Esophagus muscularis mucosa (tissue), 4 donors: Measurements from ENCODE around the gene FBXL7. TPM values are rescaled to one million over a fixed set of nuclear protein-coding genes. Genes with fewer than 3 reads are reported as not detected.

Source experiments
- DNase-seq: peaks from one replicate; pipeline ENCODE4 v3.0.0-alpha.2; 2017; ENCODE audit errors: extremely low spot score
- H3K27ac ChIP-seq, 4 donors: fragments of 200-600 bp; sonication (generic); replicated peaks in 1 of 4; 1 replicate in 3 of 4; 2 replicates in 1 of 4; pipeline ENCODE4 v1.5.1; 2016 to 2019; ENCODE audit warnings: mild to moderate bottlenecking in 1 of 4
- H3K27me3 ChIP-seq, 4 donors: fragments of 200-600 bp; sonication (generic); one replicate each; pipeline versions ENCODE4 v1.5.1 to v1.6.0; 2016 to 2019
- H3K36me3 ChIP-seq, 4 donors: fragments of 200-600 bp; sonication (generic); one replicate each; pipeline ENCODE4 v1.5.1; 2016 to 2019
- H3K4me1 ChIP-seq, 4 donors: fragments of 200-600 bp; sonication (generic); one replicate each; pipeline ENCODE4 v1.5.1; 2016 to 2019
- H3K4me3 ChIP-seq, 4 donors: fragments of 200-600 bp; sonication (generic); 1 replicate in 2 of 4; 2 replicates in 2 of 4; pipeline ENCODE4 v1.5.1; 2016 to 2019; ENCODE audit warnings: mild to moderate bottlenecking in 4 of 4, moderate library complexity in 1 of 4
- H3K9me3 ChIP-seq, 4 donors: fragments of 200-600 bp; sonication (generic); 1 replicate in 3 of 4; 2 replicates in 1 of 4; pipeline ENCODE4 v1.5.1; 2016 to 2019
- EP300 ChIP-seq: sonication (generic); formaldehyde crosslinking; IDR thresholded peaks from one replicate; pipeline ENCODE4 v1.6.1; 2017; ENCODE audit warnings: antibody characterized with exemption
- POLR2A ChIP-seq: fragments of 450-650 bp; IDR thresholded peaks from one replicate; pipeline ENCODE4 v1.6.1; 2017; ENCODE audit warnings: antibody characterized with exemption, moderate library complexity, mild to moderate bottlenecking, low read depth
- POLR2AphosphoS5 ChIP-seq, 2 donors: sonication (generic); formaldehyde crosslinking; IDR thresholded peaks; one replicate each; pipeline ENCODE4 v1.6.1; 2017; ENCODE audit warnings: antibody characterized with exemption in 2 of 2
- WGBS: methylation state at CpG from one replicate; pipeline ENCODE4 v1.1.5; 2018; 5-methylcytosine and 5-hydroxymethylcytosine counted together
- intact Hi-C: fragments of 100-400 bp; cut with DNase I; formaldehyde crosslinking; loops from one replicate; pipeline ENCODE4 v1.15.1; 2023
- total RNA-seq, 4 donors: library from RNA; depleted of rRNA; stranded (reverse); fragments of >200 nt; gene quantifications; one replicate each; pipeline versions ENCODE4 v1.1.0 to v1.2.1, GENCODE V29; 2016
- TF ChIP-seq, protein P1 (sequence below), 3 experiments: fragments of 200-600 bp in 2 of 3; fragments of 450-650 bp in 1 of 3; sonication (generic) in 2 of 3; IDR thresholded peaks; one replicate each; pipeline ENCODE4 v1.5.1; 2017 to 2019; ENCODE audit warnings: antibody characterized with exemption in 3 of 3, mild to moderate bottlenecking in 2 of 3, moderate library complexity in 1 of 3

FBXL7 gene
- total RNA-seq, 4 donors from 2014 or later: 25.7 to 37.7 (median 27.6) TPM

DNA sequence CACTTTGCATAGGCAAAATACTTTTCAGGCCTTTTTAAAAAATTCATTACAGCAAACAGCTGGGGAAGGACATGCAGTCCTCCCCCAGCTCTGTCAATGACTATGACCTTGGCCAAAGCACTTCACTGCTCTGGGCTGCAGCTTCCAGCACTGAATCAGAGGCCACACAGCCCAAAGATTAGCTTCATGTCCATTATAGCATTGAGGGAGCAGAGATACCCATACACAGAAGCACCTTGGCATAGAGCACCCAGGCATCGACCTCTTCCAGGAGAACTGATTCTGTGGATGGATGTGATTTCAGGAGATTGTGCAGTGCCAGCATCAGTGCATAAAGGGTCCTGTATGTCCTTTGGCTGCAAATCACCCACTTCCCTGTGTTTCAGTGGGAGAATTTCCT is 437.7 kb downstream of the FBXL7 start:
- no peak overlapping the region for H3K27ac ChIP-seq
- intact Hi-C loops: no loop called here
- no peak overlapping the region for H3K4me3 ChIP-seq
- TF ChIP-seq EP300: no peak
- TF ChIP-seq, protein P1, sequence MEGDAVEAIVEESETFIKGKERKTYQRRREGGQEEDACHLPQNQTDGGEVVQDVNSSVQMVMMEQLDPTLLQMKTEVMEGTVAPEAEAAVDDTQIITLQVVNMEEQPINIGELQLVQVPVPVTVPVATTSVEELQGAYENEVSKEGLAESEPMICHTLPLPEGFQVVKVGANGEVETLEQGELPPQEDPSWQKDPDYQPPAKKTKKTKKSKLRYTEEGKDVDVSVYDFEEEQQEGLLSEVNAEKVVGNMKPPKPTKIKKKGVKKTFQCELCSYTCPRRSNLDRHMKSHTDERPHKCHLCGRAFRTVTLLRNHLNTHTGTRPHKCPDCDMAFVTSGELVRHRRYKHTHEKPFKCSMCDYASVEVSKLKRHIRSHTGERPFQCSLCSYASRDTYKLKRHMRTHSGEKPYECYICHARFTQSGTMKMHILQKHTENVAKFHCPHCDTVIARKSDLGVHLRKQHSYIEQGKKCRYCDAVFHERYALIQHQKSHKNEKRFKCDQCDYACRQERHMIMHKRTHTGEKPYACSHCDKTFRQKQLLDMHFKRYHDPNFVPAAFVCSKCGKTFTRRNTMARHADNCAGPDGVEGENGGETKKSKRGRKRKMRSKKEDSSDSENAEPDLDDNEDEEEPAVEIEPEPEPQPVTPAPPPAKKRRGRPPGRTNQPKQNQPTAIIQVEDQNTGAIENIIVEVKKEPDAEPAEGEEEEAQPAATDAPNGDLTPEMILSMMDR (IDR thresholded peaks at IDR 0.05): no peak
- no peak for TF ChIP-seq POLR2AphosphoS5 (IDR thresholded peaks at IDR 0.05)
- TF ChIP-seq POLR2A: no peak
- H3K4me1 ChIP-seq: no peaks in the 10 kb centered on the region
- H3K9me3 ChIP-seq: no peaks in the 10 kb centered on the region
- peak; percentile 66 for DNase-seq
- H3K27me3 ChIP-seq: no peaks in the 10 kb centered on the region
- H3K36me3 ChIP-seq: peaks cover 27 to 68% (median 39%) of the 10 kb centered on the region in 4 donors
- 86% methylated on average over 1 of the region's 1 CpG for WGBS

DNA sequence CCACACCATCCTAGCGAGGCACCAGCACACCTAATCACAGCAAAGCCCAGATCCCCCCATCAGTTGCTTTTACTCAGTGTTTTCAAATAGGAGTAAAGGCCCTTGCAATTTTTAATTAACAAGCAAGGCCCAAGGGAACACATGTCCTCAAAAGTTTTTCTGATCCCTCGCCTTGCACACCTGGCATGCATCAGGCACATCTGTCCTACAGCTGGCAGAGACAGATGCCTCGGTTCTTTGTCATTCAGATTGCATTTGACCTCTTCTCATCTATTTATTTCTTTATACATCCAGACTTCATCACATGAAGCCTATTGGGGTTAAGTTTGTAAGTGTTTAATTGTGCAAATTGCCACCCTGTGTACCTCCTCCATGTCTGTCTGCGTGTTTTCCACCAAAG is 438.2 kb downstream of the FBXL7 start:
- TF ChIP-seq, protein P1 (IDR thresholded peaks at IDR 0.05): no peak
- TF ChIP-seq POLR2AphosphoS5 (IDR thresholded peaks at IDR 0.05) (no peak), POLR2A (no peak), EP300 (no peak)
- WGBS: 90% methylated on average over 4 of the region's 4 CpGs
- H3K36me3 ChIP-seq: peaks cover 27 to 68% (median 39%) of the 10 kb centered on the region in 4 donors

DNA sequence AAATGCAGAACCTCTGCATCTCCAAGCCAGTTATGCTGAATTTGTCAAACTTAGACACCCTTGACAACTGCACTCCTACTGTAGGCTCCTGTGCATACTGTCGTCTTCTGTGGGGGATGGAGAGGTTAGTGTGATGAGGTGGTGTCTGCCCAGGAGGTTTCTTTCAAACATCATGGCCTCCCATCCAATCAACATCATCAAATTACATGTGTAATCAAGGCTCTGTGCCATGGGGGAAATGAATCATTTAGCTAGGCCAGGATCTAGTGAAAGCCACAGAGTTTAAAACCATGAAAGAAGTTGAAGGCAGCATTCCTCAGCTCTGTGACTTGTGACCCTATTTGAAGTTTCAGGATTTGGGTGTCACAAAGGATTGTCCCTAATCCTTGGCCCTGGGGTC is 439.0 kb downstream of the FBXL7 start:
- Histone ChIP-seq H3K9me3 (no peaks in the 10 kb centered on the region), H3K36me3 (peaks cover 27 to 68% (median 39%) of the 10 kb centered on the region in 4 donors), H3K4me3 (no peak overlapping the region), H3K27me3 (no peaks in the 10 kb centered on the region), H3K27ac (no peak overlapping the region), H3K4me1 (no peaks in the 10 kb centered on the region)
- intact Hi-C loops: no loop called here
- TF ChIP-seq EP300 (no peak), POLR2AphosphoS5 (IDR thresholded peaks at IDR 0.05) (no peak), POLR2A (no peak)
- TF ChIP-seq, protein P1 (IDR thresholded peaks at IDR 0.05): no peak
- WGBS: 92% methylated on average over 1 of the region's 1 CpG
- DNase-seq: no peak

More for the DNA sequence above, 438.2 kb downstream of the FBXL7 start:
- Histone ChIP-seq H3K4me1 (no peaks in the 10 kb centered on the region), H3K27ac (no peak overlapping the region), H3K9me3 (no peaks in the 10 kb centered on the region), H3K4me3 (no peak overlapping the region), H3K27me3 (no peaks in the 10 kb centered on the region)
- peak; percentile 21 for DNase-seq
- intact Hi-C loops: no loop called here

DNA sequence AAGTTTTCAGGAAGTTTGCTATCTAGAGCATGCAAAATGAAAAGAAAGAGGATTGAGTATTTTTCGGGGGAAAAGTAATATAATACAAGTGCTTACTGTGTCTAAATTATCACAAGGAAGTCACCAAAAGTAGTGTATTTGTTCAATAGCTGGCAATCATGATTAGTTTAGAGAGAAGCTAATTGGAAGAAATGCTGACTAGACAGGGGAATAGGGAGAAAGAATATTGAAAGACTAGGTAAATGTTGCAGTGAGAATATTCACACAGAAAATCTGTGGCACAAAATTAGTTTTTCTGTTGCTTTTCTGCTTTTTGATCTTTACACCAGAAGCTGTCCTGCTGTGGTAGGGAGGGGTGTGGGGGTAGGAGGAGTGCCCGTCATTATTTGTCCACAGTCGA is 440.9 kb downstream of the FBXL7 start:
- intact Hi-C loops: no loop called here

More for the DNA sequence above, 440.9 kb downstream of the FBXL7 start:
- Histone ChIP-seq H3K27ac (no peak overlapping the region), H3K36me3 (peaks cover 25 to 65% (median 38%) of the 10 kb centered on the region in 4 donors), H3K27me3 (no peaks in the 10 kb centered on the region), H3K4me3 (no peak overlapping the region), H3K4me1 (no peaks in the 10 kb centered on the region), H3K9me3 (no peaks in the 10 kb centered on the region)
- peak; percentile 62 for DNase-seq
- TF ChIP-seq POLR2AphosphoS5 (IDR thresholded peaks at IDR 0.05) (no peak), POLR2A (no peak), EP300 (no peak)
- TF ChIP-seq, protein P1 (IDR thresholded peaks at IDR 0.05): no peak
- 94% methylated on average over 3 of the region's 3 CpGs for WGBS
